GM15510 (cell line): ENCODE results near the gene C1orf174.

Experiments
- POLR2A ChIP-seq: IDR thresholded peaks from 3 replicates; pipeline ENCODE4 v1.6.1; 2011; ENCODE audit warnings: borderline replicate concordance; ENCODE audit not compliant: insufficient read length; ENCODE audit errors: extremely low read depth

The C1orf174 gene

DNA sequence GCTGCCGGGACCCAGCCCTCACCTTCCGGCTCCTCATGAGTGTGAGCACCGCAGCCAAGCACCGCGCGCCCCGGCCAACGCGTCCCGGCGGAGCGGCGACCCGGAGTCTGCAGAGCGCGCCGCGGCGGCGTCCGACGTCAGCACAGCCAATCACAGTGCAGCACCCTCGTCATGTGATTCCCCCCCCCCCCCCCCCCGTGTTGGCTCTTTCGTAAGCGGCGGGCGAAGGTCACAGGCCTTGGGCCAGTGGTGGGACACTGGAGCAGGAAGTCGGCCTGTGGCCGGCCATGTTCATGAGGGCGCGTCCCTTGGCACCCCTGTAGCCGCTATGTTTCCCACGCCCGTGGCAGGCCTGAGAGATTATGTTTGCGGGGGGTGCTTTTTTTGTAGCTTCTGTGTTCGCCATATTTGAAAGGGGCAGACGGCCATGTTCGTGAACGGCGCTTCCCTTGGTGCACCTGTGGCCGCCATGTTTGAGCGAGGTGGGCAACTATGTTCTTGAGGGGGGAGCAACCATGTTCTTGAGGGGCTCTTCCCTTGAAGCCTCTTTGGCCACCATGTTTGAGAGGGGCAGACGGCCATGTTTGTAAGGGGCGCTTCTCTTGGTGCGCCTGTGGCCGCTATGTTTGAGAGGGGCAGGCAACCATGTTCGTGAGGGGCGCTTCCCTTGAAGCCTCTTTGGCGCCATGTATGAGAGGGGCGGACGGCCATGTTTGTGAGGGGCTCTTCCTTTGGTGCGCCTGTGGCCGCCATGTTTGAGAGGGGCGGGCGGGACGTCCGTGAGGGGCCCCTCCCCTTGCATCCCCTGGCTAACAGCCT lies at the start of gene C1orf174:
C1orf174 (minus strand) TSS at position 123 of the 819 bp plus-strand sequence; CDS start at position 37, 86 bp downstream.
- peak; percentile 64 for TF ChIP-seq POLR2A

DNA sequence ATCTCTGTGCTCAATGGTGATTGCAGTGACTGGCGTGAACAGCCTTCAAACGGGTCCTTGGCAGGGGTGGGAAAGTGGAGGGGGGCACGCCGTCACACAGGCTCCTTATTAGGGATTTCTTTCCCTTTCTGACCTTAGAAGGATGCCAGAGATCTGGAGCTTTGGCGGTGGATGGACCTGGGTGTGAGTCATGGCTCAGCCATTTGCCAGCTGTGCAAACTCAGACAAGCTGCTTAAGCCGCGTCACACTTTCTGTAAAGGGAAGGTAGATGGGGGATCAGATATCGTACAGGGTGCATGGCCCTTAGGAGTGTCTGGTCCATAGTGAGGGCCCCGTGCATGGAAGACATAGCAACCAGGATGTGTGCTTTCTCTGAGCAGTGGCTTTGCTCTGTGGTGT lies 48.3 kb upstream of the C1orf174 start:
- TF ChIP-seq POLR2A: no peak

GRCh38 chr1:3945916-3946840 lies 46.1 kb upstream of the C1orf174 start:
- TF ChIP-seq POLR2A: no peak

- no peak for TF ChIP-seq POLR2A
Measured at GRCh38 chr1:3945222-3945621, 45.1 kb upstream of the C1orf174 start.

GRCh38 chr1:3944578-3945125 lies 44.6 kb upstream of the C1orf174 start:
- TF ChIP-seq POLR2A: no peak

GRCh38 chr1:3943806-3944577 lies 43.9 kb upstream of the C1orf174 start:
- no peak for TF ChIP-seq POLR2A

- no peak for TF ChIP-seq POLR2A
Measured at GRCh38 chr1:3943123-3943431, 43.0 kb upstream of the C1orf174 start.

DNA sequence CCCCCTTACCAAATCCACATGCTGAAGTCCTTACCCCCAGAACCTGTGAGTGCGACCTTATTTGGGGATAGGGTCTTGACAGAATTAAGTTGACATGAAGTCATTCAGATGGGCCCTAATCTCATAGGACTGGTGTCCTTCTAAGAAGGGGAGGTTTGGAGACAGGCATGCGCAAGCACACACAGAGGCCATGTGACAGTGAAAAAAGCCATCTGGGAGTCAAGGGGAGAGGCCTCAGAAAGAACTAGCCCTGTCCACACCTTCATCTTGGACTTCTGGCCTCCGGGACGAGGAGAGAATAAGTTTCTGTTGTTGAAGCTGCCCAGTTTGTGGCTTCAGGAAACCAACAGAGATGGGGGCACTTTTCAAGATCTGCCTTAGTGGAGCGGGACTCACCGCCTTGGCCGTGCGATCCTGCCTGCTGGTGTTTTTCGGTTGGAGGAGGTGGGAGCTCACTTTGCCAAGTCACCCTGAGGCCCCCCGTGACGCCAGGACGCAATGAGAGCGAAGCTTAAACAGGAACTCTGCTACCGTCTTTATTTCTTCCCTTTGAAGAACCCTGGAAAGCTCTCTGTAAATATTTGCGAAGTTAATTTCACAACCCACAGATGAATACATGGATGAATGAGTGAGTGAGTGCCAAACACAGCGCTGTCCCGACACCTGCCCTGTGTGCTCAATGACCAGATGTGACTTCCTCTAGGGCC lies 42.5 kb upstream of the C1orf174 start:
- no peak for TF ChIP-seq POLR2A

- TF ChIP-seq POLR2A: no peak
Measured at GRCh38 chr1:3940754-3941345, 40.8 kb upstream of the C1orf174 start.

DNA sequence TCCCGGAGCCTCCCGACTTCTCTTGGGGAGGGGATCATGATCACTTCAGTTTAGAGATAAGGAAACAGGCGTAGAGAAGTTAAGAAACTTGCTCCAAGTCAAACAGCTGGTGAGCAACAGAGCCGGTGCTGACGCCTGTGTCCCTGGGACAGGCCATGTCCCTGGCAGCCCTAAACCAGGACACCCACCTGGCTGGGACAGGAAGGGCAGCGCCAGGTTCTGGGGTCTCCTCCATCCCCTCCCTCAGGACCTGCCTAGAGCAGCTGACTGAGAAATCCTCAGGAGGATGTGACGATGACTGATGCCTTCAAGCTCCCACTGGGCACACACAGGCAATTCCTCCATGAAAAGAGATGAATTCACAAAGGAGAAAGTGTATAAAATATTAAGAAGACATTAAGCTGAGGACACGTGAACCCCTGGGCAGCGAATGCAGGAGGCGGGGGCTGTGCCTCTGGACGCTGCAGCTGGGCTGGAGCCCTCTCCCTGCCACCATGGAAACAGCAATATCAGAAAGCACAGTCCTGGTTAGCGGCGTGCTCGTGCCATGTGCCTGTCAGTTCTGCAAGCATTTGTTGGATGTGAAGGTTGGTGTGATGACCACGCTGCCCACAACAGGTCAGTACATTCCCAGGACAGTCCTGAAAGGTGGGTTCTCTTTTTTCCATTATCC lies 40.1 kb upstream of the C1orf174 start:
- no peak for TF ChIP-seq POLR2A

DNA sequence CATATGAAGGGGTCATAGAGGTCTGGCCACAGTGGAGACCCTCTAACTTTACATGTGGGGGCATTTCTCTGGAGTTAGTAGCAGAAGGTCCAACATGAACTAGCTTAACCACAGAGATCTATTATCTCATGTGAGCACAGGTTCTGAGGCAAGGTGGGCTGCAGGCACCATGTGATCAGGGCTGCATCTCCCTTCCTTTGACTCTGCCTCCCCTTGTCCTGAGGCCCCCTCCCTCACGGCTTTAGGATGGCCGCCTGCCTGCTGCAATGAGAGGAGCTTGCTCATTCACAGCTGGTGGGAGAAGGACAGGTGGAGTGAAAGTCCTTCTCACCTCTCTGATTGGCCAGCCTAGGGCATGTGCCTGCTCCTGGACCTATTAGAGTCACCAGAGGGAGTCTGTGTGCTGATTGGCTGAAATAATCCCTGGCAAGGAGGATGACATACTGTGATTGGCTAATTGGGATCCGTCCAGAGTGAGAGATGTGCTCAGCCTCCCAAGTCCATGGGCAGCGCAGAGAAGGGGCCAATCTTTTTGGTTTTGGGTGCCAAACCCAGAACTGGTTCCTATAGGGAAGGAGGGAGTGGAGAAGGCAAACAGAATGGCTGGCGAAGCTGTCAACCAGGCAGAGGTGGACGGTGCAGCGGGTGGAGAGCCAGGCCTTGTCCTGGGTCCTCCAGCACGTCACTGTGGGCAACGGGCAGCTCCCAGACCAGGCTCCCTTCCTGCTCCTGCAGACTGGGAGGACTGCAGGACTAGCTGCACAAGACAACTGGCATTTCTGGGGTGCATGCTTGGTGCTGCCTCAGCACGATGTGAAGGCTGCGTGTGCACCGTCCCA lies 39.4 kb upstream of the C1orf174 start:
- TF ChIP-seq POLR2A: no peak

DNA sequence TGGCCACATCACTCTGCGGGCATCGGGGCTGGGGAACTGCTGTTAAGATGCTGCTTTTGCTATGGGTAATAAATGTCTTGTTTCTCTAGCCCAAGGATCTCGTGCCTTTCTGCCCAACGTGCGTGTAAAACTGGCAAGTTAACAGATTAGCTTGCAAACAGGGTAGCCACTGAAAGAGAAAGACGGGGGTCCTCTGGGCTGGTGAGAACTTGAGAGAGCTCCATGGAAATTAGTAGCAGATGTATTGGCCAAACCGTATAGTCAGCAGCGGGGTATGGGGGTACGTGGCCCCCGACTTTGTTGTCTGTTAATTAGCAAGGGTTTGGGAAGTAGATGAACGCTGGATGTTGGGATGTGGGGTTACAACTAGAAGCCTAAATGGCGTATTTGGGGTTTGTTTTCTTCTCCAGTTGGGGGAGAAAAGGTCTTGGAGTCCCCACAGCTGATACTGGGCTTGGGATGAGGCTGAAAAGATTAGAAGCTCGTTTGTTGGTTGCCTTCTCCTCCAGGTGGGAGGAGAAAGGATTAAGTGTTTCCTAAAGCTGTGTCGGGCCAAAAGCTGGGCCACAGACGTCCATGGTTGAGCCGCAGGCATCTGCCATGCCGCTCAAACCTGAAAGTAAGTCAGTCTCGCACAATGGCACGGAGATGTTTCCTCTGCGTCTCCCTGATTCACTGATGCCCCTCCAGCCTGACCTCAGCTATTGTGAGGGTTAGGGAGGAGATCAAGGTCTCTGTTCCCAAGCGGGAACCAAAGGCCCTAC lies 32.3 kb upstream of the C1orf174 start:
- no peak for TF ChIP-seq POLR2A
